Measurements from ENCODE around the gene EYA4.

The EYA4 gene

GRCh38 chr6:133227344-133227743 is 13.8 kb upstream of the EYA4 start:
- TF ChIP-seq ZSCAN30 (tag by site-specific recombination; IDR thresholded peaks at IDR 0.05): 0 out of 2 replicates have a peak, but pooled peaks have one; percentile 51
- TF ChIP-seq, protein P1, sequence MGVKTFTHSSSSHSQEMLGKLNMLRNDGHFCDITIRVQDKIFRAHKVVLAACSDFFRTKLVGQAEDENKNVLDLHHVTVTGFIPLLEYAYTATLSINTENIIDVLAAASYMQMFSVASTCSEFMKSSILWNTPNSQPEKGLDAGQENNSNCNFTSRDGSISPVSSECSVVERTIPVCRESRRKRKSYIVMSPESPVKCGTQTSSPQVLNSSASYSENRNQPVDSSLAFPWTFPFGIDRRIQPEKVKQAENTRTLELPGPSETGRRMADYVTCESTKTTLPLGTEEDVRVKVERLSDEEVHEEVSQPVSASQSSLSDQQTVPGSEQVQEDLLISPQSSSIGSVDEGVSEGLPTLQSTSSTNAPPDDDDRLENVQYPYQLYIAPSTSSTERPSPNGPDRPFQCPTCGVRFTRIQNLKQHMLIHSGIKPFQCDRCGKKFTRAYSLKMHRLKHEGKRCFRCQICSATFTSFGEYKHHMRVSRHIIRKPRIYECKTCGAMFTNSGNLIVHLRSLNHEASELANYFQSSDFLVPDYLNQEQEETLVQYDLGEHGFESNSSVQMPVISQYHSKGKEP (tag by site-specific recombination; IDR thresholded peaks at IDR 0.05): peak; percentile 63; the same call in 1 of the 2 replicates
- peak; percentile 58; the same call in 1 of the 2 replicates for TF ChIP-seq IKZF3 (tag by site-specific recombination; IDR thresholded peaks at IDR 0.05)
- peak; percentile 90 for TF ChIP-seq ZNF843 (tag by site-specific recombination; IDR thresholded peaks at IDR 0.05)
- TF ChIP-seq KLF10 (tag by site-specific recombination; IDR thresholded peaks at IDR 0.05): peak; percentile 24; the same call in 1 of the 2 replicates
- no peak for TF ChIP-seq ZNF530 (tag by site-specific recombination; IDR thresholded peaks at IDR 0.05; ENCODE audit: low read depth)
- TF ChIP-seq PRDM6 (tag by site-specific recombination; IDR thresholded peaks at IDR 0.05): peak; percentile 82
- TF ChIP-seq MZF1 (tag by site-specific recombination; IDR thresholded peaks at IDR 0.05; ENCODE audit: borderline replicate concordance): peak; percentile 31; the same call in 1 of the 2 replicates
- no peak for TF ChIP-seq ZBTB11 (tag by site-specific recombination; conservative IDR thresholded peaks at IDR 0.05; ENCODE audit: low read depth)
- peak; percentile 75; the same call in 1 of the 2 replicates for TF ChIP-seq TCF7L2 (IDR thresholded peaks at IDR 0.05; ENCODE audit: borderline replicate concordance, low read depth, low read length)
- no peak for TF ChIP-seq MYNN (tag by site-specific recombination; IDR thresholded peaks at IDR 0.05; ENCODE audit: borderline replicate concordance)
- TF ChIP-seq OSR2 (tag by site-specific recombination; IDR thresholded peaks at IDR 0.05): peak; percentile 72; the same call in 1 of the 2 replicates
- no peak for TF ChIP-seq ZNF777 (tag by site-specific recombination; IDR thresholded peaks at IDR 0.05; ENCODE audit: borderline replicate concordance)
- peak; percentile 98 for TF ChIP-seq SP7 (tag by site-specific recombination; IDR thresholded peaks at IDR 0.05)
- TF ChIP-seq ZBTB20 (tag by site-specific recombination; IDR thresholded peaks at IDR 0.05): peak; percentile 67
- 0 out of 2 replicates have a peak, but pooled peaks have one; percentile 10 for TF ChIP-seq GFI1B (tag by site-specific recombination; IDR thresholded peaks at IDR 0.05)
- TF ChIP-seq YY1 (tag by site-specific recombination; IDR thresholded peaks at IDR 0.05): 0 out of 2 replicates have a peak, but pooled peaks have one; percentile 15
- TF ChIP-seq ZIC2 (tag by site-specific recombination; IDR thresholded peaks at IDR 0.05): peak; percentile 8; the same call in 1 of the 2 replicates
- TF ChIP-seq ZNF561 (tag by site-specific recombination; IDR thresholded peaks at IDR 0.05; ENCODE audit: borderline replicate concordance): 0 out of 2 replicates have a peak, but pooled peaks have one; percentile 41
- TF ChIP-seq BCL11B (tag by site-specific recombination; IDR thresholded peaks at IDR 0.05; ENCODE audit: low read depth): peak; percentile 58; the same call in 1 of the 2 replicates
- peak; percentile 26; the same call in 1 of the 2 replicates for TF ChIP-seq BCL11A (tag by site-specific recombination; IDR thresholded peaks at IDR 0.05; ENCODE audit: low read depth)
- no peak for TF ChIP-seq KLF1 (tag by site-specific recombination; IDR thresholded peaks at IDR 0.05)
- TF ChIP-seq, protein P2, sequence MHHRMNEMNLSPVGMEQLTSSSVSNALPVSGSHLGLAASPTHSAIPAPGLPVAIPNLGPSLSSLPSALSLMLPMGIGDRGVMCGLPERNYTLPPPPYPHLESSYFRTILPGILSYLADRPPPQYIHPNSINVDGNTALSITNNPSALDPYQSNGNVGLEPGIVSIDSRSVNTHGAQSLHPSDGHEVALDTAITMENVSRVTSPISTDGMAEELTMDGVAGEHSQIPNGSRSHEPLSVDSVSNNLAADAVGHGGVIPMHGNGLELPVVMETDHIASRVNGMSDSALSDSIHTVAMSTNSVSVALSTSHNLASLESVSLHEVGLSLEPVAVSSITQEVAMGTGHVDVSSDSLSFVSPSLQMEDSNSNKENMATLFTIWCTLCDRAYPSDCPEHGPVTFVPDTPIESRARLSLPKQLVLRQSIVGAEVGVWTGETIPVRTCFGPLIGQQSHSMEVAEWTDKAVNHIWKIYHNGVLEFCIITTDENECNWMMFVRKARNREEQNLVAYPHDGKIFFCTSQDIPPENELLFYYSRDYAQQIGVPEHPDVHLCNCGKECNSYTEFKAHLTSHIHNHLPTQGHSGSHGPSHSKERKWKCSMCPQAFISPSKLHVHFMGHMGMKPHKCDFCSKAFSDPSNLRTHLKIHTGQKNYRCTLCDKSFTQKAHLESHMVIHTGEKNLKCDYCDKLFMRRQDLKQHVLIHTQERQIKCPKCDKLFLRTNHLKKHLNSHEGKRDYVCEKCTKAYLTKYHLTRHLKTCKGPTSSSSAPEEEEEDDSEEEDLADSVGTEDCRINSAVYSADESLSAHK (tag by site-specific recombination; IDR thresholded peaks at IDR 0.05): peak; percentile 79; the same call in 1 of the 2 replicates
- TF ChIP-seq ZNF350 (tag by site-specific recombination; IDR thresholded peaks at IDR 0.05): peak; percentile 40; the same call in 1 of the 2 replicates
- TF ChIP-seq WT1 (tag by site-specific recombination; IDR thresholded peaks at IDR 0.05): peak; percentile 49; the same call in 1 of the 2 replicates
- 0 out of 2 replicates have a peak, but pooled peaks have one; percentile 27 for TF ChIP-seq OVOL3 (tag by site-specific recombination; IDR thresholded peaks at IDR 0.05)
- peak; percentile 76 for TF ChIP-seq FEZF1 (tag by site-specific recombination; IDR thresholded peaks at IDR 0.05)
- no peak for TF ChIP-seq ZNF274 (IDR thresholded peaks at IDR 0.05; ENCODE audit: low read length)
- TF ChIP-seq ZNF274 (tag by site-specific recombination; IDR thresholded peaks at IDR 0.05; ENCODE audit: borderline replicate concordance): no peak
- Histone ChIP-seq H3K4me3 (ENCODE audit: low read depth, low read length) (no peak overlapping the region), H3K9me3 (ENCODE audit: control insufficient read depth, insufficient read depth, low read depth, low read length) (no peaks in the 10 kb centered on the region), H3K4me1 (ENCODE audit: control insufficient read depth, insufficient read depth, low read length) (peaks cover 22% of the 10 kb centered on the region), H3K36me3 (ENCODE audit: control insufficient read depth in 2 of 2, insufficient read depth in 1 of 2, low read length in 2 of 2) (no peaks in the 10 kb centered on the region), H3K27ac (ENCODE audit: extremely low read depth, low read depth, low read length) (no peak overlapping the region)
- ChIA-PET POLR2A (no interaction called here), CTCF (interaction anchor here (0.5 to 0.7 kb wide), 2 partner anchors 125 to 761 kb away, joined by 3 read pairs; no protein-coding TSS in a partner anchor)
